Activated CD4-positive, CD25-positive, alpha-beta regulatory T cell treated with anti-CD3 and anti-CD28 coated beads, Interleukin-2, amount 50 U/mL, for 24 hours (primary cell): ENCODE data around the gene GCG.

Experiments used
- ATAC-seq, 2 donors: fragments of 150-1000 bp; cut with Tn5 transposase; one replicate each; pipeline ENCODE4 v1.10.0; 2021; ENCODE audit warnings: mild to moderate bottlenecking in 1 of 2, moderate library complexity in 1 of 2

The GCG gene

DNA sequence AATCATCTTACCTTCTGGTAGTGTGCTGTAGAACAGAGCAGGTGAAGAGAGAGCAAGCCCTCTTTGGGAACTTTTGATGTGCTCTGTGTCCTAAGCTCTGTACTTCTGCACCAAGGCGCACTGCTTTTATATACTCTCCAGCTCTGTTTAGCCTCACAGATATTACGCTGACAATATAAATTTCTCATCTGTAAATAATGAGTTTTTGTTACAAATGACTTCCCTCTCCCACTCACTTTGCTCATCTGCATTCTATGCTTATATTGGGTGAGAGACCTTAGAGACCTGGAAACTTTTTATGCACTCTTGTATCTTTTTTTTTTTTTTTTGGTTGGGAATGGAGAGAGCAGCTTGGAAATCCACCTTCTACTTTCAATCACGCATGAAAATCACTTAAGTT is at the start of gene GCG:
Gene GCG (minus strand): TSS at position 101 of the 400 bp plus-strand sequence. CDS start 3,069 bp downstream, outside the sequence.
- ATAC-seq: no peak

DNA sequence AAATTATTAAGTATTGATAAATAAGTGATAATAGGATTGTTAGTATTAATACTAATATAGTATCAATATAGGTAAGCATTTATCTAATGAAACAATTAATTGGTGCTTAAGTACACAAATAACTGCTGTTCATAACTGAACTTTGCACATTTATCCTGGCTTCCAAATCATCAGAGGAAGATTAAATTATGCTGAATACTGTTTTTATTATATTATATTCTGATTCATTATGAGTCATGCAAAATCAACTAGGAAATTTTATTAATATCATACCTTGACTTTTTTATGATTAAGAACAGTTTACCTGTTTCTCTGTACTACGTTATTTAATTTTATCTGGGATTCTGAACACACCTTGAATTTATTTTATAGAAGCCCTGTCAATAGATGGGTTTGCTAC is 48.6 kb upstream of the GCG start:
- no peak for ATAC-seq

DNA sequence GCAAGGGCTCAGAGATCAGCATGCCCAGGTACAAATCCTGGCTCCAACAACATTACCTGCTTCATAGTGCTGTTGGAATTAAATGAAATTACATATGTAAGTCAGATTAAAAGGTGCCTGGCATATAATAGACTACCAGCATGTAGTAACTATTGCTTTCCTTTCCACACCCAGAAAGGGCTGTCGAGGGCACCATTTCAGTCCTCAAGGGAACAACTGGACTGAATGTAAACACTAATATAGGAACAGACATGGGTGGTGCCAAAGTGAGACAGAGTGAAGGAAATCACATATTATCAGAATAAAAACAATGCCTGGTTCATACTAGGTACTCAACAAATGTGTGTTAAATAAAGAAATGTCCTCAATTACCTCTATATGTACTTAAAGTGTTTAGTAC is 47.9 kb upstream of the GCG start:
- ATAC-seq: no peak

DNA sequence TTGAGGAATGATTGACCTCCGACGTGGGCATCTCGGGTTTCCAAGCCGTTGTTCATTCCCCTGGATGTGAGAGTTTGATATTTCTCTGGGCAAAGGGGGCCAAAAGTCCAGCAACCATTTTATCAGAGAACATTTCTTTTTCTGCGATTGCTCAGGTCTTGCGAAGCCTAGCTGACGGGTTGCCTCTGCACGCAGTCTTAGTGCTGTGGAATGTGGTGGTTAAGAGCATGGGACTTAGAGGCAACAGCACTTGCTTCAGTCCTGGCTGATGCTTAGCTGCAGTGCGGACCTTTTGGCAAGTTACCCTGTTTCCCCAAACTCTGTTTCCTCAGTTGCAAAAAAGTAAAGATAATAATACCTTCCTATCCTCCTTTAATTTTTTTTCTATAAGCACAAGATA is 46.2 kb upstream of the GCG start:
- no peak for ATAC-seq

DNA sequence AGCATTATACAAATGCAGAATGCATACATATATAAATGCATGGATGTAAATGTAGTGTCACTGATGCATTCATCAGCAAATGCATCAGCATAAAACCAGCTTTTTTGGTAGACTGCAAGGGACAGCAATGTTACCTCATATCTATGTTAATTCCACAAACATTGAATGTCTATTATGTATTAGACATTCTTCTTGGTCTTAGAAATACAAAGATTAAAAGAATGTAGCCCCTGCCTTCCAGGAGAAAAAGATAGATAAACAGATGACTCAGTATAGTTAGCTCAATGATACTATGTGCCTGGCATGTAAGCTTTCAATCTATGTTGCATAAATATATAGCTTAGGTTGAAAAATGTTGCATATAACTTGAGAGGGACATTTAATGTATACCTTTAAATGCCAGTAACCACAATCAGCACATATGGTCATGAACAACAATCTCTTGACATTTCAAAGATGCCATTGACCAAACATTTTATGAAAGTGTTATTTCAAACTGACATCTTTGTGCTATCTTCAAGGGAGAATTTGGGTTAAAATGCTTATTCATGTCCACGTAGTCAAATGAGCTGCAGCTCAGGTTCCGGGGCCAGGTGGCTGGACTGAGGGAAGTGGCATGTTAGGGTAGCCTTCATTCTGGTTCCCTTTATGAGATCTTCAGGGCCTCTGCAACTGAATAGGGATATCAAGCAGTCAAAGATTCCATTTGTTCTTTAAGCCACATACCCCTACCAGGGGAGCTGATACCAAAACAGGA is 45.2 kb upstream of the GCG start:
- no peak for ATAC-seq

DNA sequence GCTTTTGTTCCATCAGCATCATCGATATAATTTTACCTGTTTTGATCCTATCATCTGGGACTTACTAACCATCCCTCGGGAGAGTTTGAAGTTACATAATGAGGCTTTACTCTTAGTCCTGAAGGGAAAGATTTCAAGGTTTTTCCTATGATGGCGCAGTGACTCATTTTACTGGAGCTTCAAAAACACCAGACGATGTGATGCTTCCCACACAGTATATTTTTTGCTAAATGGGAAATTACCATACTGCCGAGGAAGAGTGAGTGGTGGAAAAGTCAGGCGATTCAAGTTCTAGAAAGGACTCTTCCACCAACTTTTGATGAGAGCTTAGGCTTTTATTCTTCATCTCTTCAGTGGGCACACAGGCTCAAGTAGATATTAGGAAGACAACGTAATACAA is 44.6 kb upstream of the GCG start:
- ATAC-seq: no peak

DNA sequence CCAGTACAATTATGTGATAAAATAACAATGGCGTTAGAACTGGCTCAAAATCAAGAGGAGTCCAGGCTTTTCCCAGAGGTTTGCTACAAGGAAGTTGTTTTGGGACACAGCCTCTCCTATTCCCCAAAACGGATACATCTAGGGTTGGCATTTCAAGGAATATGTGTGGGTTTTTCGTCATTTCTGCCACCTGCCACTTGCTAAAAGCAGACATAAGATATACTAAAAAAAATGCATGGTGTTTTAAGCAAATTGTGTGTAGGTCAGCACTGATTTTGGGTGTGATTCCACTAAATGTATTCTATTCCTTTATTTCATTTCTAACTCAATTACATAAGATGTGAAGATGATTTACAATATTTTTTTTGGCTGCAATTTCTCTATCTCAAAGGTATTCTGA is 36.4 kb upstream of the GCG start:
- ATAC-seq: no peak

DNA sequence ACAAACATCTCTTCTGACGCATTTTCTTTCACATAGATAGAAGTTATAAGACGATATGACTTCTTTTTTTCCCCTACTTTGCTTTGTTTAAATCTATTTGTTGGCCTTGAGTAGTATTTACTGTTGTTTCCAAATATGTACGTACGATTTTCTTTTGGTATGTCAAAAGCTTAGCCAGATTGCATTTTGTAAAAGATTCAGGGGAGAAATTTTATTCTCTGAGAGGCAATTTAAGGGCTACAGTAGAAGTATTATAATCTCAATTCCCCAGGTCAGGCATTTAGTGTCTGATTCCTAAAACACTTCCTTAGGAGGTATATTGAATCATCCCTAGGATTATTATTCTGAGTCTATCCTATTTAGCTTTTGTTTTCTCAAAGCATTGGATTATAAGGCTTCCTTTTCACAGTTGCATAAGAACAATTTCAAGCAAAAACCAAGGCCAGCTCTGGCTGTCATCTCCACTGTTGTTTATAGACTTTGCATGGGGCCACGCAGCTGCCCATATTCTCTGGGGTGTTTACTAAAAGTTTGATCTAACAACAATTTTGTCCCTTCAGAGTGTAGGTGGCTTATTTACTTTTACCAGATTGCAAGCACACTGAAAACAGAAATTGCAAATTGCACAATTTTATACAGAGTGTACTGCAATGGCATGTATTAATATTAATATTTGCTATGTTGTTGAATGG is 33.6 kb upstream of the GCG start:
- ATAC-seq: no peak

DNA sequence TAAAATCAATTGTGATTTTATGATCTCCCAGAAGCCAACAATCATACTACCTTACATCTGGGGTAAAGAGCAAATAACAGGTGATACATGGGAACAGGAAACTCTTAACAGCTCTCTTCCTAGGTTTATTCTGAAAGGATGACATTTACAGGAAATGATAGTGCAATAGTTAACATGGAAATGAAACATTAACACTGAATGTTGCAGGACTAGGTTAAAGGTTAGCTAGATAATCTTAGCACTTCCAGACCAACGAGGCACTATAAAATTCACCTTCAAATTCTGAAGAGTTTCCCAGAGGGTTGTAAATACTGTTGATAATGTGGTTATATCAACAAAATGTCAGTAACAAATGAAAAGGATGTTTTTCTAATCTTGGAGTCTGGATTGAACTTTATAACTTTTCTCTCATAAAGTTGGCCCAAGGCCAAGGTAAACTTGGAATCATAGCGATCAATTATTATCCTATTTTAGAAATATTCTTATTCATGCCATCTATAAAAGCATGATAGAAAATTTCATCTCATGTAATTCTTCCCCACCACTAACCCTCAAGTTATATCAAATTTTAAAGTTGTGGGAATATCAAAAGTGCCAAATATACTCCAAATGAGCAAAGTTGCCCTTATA is 32.9 kb upstream of the GCG start:
- ATAC-seq: no peak

DNA sequence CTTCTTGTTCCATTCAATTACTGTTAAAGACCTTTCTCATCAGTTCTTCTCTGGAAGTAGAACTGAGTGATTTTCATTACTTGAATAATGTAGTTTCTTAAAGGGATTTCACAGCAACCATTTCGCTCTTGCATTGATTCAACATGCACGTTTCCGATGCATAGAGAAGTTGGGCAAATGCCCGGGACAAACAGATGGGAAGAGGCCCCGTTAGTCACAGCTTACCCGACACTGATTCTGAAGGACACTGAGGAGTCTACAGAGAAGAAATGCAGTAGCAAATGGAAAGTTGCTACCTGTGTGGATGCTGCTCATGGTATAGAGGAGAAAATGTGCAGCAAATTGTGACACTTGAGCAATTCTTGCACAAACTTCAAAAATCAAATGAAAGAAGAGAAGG is 32.3 kb upstream of the GCG start:
- ATAC-seq: no peak

DNA sequence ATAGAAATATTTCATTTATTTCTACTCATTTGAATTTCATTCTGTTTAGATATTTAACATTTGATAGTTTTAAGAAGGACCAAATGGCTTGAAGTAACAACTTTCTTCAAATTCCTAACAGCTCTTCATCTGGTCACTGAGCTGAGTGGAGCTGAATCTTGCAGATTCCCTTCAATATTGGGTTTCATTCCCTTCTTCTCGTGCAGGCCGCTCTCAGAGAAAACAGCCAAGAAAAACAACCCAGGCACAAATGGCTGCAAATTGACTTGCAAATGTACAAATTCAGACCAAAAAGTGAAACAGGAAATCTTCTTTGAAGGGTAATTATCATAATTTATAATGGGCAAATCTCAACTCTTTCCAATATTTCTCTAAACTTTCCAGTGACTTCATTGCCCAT is 30.3 kb upstream of the GCG start:
- ATAC-seq: no peak

DNA sequence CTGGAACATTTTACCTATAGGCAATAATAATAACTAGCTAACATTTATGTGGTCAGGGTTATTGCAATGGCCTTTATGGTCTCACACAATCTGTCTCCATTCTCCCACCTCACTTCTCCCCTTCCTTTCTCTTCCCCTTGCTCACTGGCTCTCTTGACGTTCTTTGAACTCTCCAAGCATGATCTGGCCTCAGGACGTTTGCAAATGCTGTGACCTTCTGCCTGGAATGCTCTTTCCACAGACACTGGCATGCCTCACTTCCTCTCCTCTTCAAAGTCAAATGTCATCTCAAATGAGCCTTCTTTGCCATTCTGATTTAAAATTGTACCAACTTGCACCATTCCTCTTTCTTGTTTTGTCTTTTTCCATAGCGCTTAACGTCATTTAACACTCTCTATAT is 25.3 kb upstream of the GCG start:
- no peak for ATAC-seq

DNA sequence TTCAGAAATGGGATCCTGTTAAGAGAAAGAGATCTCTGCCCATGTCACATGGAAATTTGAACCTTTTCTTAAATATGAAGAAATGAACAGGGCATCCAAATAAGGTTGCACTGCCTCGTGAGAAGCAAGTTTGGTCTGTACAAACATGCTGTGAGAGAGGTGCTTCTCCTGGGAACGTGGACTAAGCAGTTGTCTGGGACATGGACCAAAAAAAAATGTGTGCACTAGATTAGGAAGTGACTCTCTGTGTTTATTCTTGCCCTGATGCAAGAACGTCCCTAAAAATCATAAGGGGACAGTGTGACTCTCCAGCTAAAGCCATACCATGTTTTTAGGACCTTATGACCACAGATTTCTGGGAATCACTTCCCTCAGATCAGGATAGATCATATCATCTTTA is 23.7 kb upstream of the GCG start:
- no peak for ATAC-seq

DNA sequence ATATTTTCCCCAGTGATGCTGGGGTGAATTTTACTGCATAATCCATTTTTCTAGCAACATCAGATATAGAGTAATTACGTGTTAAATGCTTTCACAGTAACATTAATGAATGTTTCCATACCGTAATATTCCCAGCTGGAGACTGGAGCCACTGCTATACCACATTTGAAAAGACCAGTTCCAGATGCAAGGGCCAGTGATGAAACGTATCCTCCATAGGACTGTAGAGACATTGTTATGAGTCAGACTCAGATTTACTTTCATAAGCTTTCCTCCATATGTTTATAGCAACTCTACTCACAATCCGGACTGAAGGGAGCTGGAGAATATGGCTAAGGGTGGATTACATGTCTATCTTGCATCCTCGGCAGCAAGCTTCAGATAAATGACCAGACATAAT is 22.7 kb upstream of the GCG start:
- ATAC-seq: no peak

DNA sequence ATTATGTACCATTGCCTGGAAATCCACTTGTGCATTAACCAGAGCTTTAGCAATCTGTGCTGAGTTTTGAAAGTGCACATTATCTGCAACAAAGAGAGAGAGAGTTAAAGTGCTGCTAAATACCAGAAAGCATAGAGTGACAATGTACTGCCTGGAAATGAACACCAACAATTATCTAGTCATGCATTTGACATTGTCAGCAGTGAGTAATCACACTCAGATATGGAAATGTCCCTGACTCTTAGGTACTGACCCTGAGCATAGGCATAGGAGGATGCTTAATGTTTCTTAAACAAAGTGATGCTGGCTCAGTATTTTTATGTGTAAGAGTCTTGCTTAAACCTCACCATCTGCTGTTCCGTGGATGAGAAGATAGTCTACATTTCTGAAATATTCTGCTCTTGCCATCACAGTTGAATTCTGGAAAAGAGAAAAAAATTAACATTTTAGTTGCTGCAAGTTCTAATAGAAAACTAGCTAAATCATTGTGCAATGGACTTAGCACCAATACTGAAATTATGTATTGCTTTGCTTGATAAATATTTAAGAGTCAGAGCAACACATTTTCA is 20.8 kb upstream of the GCG start:
- ATAC-seq: peak in 1 of 2 donors; percentile 43

DNA sequence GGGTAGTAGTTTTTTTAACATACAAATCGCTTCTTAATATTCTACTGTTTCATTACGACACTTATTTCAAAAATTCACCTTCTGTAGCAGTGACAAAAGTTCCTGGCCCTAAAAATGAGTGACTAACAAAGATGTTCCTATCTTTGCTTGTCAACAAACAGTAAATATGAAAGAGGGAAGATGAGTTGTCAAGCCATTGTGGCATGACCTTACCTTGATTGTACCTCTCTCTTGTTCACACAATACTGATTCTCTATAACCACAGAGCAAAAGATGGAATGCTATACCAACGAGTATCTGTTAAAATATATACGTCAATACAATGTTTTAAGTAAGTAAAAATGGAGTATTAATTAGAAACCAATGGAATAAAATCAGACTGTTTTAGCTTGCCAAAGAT is 14.7 kb upstream of the GCG start:
- no peak for ATAC-seq

DNA sequence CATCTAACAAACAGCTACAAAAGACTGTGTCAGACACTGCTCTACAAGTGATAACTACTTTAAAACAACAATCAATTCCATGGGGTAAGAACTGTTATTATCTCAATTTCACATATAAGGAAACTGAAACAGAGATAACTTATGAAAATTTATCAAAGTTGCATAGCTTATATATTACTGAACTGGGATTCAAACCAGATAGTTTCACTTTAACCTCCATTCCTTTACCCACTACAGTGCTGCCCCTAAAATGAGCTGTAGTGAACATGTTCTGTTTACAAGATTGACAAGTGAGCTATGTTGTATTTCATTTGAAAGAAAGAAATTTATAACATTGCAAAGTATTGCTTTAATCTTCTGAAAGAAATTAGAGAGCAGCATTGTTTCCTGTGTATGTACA is 14.1 kb upstream of the GCG start:
- no peak for ATAC-seq

DNA sequence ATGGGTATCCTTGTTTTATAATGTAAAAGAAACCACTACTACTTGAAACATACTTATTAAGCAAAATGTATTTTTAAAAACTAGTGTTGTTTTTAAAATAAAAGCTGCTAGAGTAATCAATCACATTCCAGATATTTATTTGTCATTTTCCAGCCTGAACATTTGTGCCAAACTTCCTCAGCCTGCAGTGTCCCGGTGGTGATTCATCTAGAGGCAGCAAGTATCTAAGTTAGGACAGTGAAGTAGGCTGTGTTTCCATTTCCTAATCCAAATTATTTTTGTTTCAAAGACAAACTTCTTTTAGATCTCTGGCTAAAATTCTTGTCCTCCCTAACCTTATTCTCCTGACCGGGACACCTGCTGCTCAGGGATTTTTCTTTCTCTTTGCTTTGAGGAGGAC is 12.8 kb upstream of the GCG start:
- ATAC-seq: no peak

DNA sequence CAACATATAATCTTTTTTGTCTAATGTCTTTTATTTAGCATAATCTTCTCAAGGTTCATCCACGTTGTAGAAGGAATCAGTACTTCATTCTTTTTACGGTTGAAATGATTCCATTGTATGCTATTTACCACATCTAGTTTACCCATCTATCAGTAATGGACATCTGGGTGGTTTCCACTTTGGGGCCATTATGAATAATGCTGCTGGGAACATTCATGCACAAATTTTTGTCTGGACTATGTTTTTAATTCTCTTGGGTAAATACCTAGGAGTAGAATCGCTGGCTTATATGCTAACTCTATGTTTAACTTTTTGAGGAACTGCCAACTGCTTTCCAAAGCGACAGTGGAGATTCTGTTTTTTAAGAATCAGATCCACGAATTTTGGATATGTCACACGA is 7.4 kb upstream of the GCG start:
- no peak for ATAC-seq

DNA sequence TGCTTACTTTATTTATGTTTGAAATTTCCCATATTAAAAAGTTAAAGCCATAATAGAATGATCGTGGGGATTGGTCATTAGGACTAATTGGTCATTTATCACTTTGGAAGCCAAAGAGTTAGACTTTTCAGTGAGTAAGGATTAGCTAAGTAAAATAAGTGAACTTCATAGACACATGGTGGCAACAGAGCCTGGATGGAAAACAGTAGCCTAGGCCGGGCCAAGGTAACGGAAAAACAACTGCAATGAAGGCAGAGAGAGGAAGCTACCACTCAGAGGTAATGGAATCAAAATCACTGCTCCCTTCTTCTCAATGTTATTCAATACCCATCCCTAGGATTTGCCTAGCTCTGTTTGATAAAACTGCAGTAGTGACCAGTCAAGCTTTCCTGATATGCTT is 4.1 kb upstream of the GCG start:
- ATAC-seq: no peak

DNA sequence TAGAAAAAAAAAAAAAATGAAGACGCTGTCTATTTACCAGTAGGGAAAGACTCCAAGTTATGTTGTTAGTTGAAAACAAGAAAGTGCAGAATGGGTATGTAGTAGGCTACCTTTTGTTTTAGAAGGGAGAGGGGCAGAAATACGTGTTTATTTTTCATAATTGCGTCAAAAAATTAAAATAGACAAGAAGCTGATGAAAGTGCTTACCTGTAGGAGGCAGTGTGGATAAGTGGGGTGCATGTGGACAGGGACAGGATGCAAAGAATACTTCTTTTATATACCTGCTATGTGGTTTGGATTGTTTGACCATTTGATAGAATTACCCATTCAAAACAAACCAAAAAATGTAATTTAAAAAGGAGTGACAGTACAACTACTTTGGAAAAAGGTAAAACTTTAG is 3.0 kb upstream of the GCG start:
- ATAC-seq: no peak

DNA sequence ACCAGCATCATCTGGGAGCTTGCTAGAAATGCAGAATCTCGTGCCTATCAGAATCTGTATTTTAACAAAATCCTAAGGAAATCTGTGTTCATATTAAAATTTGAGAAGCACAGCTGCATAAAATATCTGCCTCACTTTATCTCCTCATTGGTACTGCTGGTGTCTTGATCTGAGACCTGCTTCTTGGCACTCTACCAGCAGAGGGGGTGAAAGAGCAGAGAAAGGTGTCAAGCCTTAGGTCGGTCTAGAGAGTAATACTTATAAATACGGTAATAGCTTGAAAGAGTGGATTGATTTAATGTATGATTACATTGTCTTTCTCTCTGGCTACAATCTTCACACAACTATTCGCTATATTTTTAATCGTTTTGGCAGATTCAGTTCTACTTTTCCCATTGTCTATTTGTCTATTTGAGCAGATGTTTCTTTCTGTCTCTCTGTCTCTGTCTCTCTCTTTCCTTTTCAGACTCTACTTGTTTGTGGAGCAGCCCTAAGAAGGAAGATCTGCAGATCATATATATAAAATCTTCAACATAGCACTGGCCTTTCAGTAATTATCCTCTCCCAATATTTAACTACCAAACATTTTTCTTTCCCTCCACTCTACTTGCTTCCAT is 1.7 kb upstream of the GCG start:
- ATAC-seq: peak; percentile 86 to 87

DNA sequence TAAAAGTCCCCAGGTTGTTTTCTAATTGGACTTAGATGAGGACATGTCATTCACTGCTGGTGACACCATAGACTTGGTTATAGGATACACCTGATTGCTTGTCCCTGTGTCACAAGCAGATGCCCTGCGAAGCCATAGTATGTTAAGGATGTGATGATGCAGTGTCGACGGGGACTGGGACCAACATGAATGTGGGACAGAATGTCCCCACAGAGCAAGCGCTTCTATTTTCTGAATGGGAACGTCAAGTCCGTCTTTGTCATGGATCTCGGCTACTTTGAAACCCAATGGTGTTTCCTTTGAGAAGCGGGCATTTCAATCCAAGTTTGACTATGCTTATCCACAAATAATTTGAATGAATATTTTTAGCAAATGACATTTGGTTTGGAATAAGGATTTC is 2.1 kb downstream of the GCG start:
- ATAC-seq: no peak
